Fibroblast of villous mesenchyme (primary cell): ENCODE data around the gene MSL1. TPM values are rescaled to one million over a fixed set of nuclear protein-coding genes. Genes with fewer than 3 reads are reported as not detected.

Experiments
- DNase-seq: peaks from one replicate; pipeline ENCODE4 v3.0.0-alpha.2; 2010; ENCODE audit warnings: low read depth
- H3K4me3 ChIP-seq: 2 replicates; pipeline ENCODE4 v1.5.1; 2011; ENCODE audit warnings: low read depth, mild to moderate bottlenecking, low read length
- CTCF ChIP-seq: IDR thresholded peaks from 2 replicates; pipeline ENCODE4 v1.5.1; 2012; ENCODE audit warnings: low read depth, mild to moderate bottlenecking, low read length; ENCODE audit not compliant: insufficient read depth
- total RNA-seq: library from RNA; depleted of rRNA; stranded (reverse); fragments of >200 nt; gene quantifications from 2 replicates; pipeline ENCODE4 v1.2.3, GENCODE V29; 2012

Gene MSL1
- total RNA-seq, 1 donor = 73.0 TPM

- DNase-seq = no peak
- no peak for TF ChIP-seq CTCF
- no peak overlapping the region for H3K4me3 ChIP-seq
These were observed 29.9 kb upstream of the MSL1 start for GRCh38 chr17:40091691-40092397.

- DNase-seq = no peak
- no peak overlapping the region for H3K4me3 ChIP-seq
- TF ChIP-seq CTCF = no peak
These were observed 29.2 kb upstream of the MSL1 start for GRCh38 chr17:40092581-40092980.

GRCh38 chr17:40093005-40093579 lies 28.7 kb upstream of the MSL1 start:
- DNase-seq = no peak
- no peak for TF ChIP-seq CTCF
- H3K4me3 ChIP-seq = no peak overlapping the region

- TF ChIP-seq CTCF = no peak
- H3K4me3 ChIP-seq = no peak overlapping the region
- DNase-seq = no peak
These were observed 28.1 kb upstream of the MSL1 start for GRCh38 chr17:40093580-40094201.

GRCh38 chr17:40094874-40095273 lies 26.9 kb upstream of the MSL1 start:
- no peak for TF ChIP-seq CTCF
- no peak for DNase-seq
- no peak overlapping the region for H3K4me3 ChIP-seq

GRCh38 chr17:40095351-40095943 lies 26.3 kb upstream of the MSL1 start:
- H3K4me3 ChIP-seq = no peak overlapping the region
- DNase-seq = no peak
- TF ChIP-seq CTCF = no peak
